ENCODE data around the gene PAK5.

DNA sequence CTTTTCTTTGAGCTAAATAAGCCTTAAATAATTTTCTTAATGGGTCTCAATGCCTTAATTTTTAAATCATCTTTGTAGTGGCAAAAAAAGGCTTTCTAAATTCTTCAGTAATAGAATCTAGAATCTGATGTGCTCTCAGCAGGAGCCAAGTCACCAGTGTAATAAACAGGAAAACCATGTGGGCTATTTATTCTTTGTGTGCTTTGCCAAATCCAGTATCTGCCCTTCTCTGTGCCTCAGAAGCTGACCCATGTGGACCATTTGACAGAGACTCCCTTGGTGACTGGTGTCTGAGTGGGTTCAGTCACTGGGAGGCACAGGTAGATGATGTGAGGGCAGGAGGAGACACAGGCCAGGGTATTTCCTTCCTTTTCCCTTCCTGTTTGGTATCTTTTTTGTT is 152.9 kb downstream of the PAK5 start:
- TF ChIP-seq, protein P1, sequence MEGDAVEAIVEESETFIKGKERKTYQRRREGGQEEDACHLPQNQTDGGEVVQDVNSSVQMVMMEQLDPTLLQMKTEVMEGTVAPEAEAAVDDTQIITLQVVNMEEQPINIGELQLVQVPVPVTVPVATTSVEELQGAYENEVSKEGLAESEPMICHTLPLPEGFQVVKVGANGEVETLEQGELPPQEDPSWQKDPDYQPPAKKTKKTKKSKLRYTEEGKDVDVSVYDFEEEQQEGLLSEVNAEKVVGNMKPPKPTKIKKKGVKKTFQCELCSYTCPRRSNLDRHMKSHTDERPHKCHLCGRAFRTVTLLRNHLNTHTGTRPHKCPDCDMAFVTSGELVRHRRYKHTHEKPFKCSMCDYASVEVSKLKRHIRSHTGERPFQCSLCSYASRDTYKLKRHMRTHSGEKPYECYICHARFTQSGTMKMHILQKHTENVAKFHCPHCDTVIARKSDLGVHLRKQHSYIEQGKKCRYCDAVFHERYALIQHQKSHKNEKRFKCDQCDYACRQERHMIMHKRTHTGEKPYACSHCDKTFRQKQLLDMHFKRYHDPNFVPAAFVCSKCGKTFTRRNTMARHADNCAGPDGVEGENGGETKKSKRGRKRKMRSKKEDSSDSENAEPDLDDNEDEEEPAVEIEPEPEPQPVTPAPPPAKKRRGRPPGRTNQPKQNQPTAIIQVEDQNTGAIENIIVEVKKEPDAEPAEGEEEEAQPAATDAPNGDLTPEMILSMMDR (IDR thresholded peaks at IDR 0.05): no peak
- TF ChIP-seq POLR2A (IDR thresholded peaks at IDR 0.05): no peak
